Esophagus muscularis mucosa (tissue), 4 donors: ENCODE data around the gene HOXA9. TPM values are rescaled to one million over a fixed set of nuclear protein-coding genes. Genes with fewer than 3 reads are reported as not detected.

Experiments used
- DNase-seq: peaks from one replicate; pipeline ENCODE4 v3.0.0-alpha.2; 2017; ENCODE audit errors: extremely low spot score
- H3K27ac ChIP-seq, 4 donors: fragments of 200-600 bp; sonication (generic); replicated peaks in 1 of 4; 1 replicate in 3 of 4; 2 replicates in 1 of 4; pipeline ENCODE4 v1.5.1; 2016 to 2019; ENCODE audit warnings: mild to moderate bottlenecking in 1 of 4
- H3K27me3 ChIP-seq, 4 donors: fragments of 200-600 bp; sonication (generic); one replicate each; pipeline versions ENCODE4 v1.5.1 to v1.6.0; 2016 to 2019
- H3K36me3 ChIP-seq, 4 donors: fragments of 200-600 bp; sonication (generic); one replicate each; pipeline ENCODE4 v1.5.1; 2016 to 2019
- H3K4me1 ChIP-seq, 4 donors: fragments of 200-600 bp; sonication (generic); one replicate each; pipeline ENCODE4 v1.5.1; 2016 to 2019
- H3K4me3 ChIP-seq, 4 donors: fragments of 200-600 bp; sonication (generic); 1 replicate in 2 of 4; 2 replicates in 2 of 4; pipeline ENCODE4 v1.5.1; 2016 to 2019; ENCODE audit warnings: mild to moderate bottlenecking in 4 of 4, moderate library complexity in 1 of 4
- H3K9me3 ChIP-seq, 4 donors: fragments of 200-600 bp; sonication (generic); 1 replicate in 3 of 4; 2 replicates in 1 of 4; pipeline ENCODE4 v1.5.1; 2016 to 2019
- CTCF ChIP-seq, 3 experiments: fragments of 200-600 bp in 2 of 3; fragments of 450-650 bp in 1 of 3; sonication (generic) in 2 of 3; IDR thresholded peaks; one replicate each; pipeline ENCODE4 v1.5.1; 2017 to 2019; ENCODE audit warnings: antibody characterized with exemption in 3 of 3, mild to moderate bottlenecking in 2 of 3, moderate library complexity in 1 of 3
- EP300 ChIP-seq: sonication (generic); formaldehyde crosslinking; IDR thresholded peaks from one replicate; pipeline ENCODE4 v1.6.1; 2017; ENCODE audit warnings: antibody characterized with exemption
- POLR2A ChIP-seq: fragments of 450-650 bp; IDR thresholded peaks from one replicate; pipeline ENCODE4 v1.6.1; 2017; ENCODE audit warnings: antibody characterized with exemption, moderate library complexity, mild to moderate bottlenecking, low read depth
- POLR2AphosphoS5 ChIP-seq, 2 donors: sonication (generic); formaldehyde crosslinking; IDR thresholded peaks; one replicate each; pipeline ENCODE4 v1.6.1; 2017; ENCODE audit warnings: antibody characterized with exemption in 2 of 2
- whole genome bisulfite sequencing: methylation state at CpG from one replicate; pipeline ENCODE4 v1.1.5; 2018; 5-methylcytosine and 5-hydroxymethylcytosine counted together
- intact Hi-C: fragments of 100-400 bp; cut with DNase I; formaldehyde crosslinking; loops from one replicate; pipeline ENCODE4 v1.15.1; 2023
- total RNA-seq, 4 donors: library from RNA; depleted of rRNA; stranded (reverse); fragments of >200 nt; gene quantifications; one replicate each; pipeline versions ENCODE4 v1.1.0 to v1.2.1, GENCODE V29; 2016

Gene HOXA9
- total RNA-seq, 4 donors from 2014 or later, result 0.50 TPM; not detected in 3

- no peak for DNase-seq
- TF ChIP-seq POLR2A (no peak), POLR2AphosphoS5 (IDR thresholded peaks at IDR 0.05) (no peak), EP300 (no peak), CTCF (IDR thresholded peaks at IDR 0.05) (no peak)
- peak overlapping the region; percentile 96 to 99 (median 99) for H3K27ac ChIP-seq
- 67% methylated on average over 1 of the region's 1 CpG for WGBS
- H3K36me3 ChIP-seq, result no peaks in the 10 kb centered on the region
- peak overlapping the region; percentile 56 to 95 (median 84) for H3K4me3 ChIP-seq
- H3K4me1 ChIP-seq, result peaks cover 11 to 72% (median 61%) of the 10 kb centered on the region in 4 donors
- H3K27me3 ChIP-seq, result peaks cover 0 to 4% (median 0%) of the 10 kb centered on the region in 4 donors
- no peaks in the 10 kb centered on the region for H3K9me3 ChIP-seq
- intact Hi-C loops, result no loop called here
These were observed 26.9 kb downstream of the HOXA9 start for GRCh38 chr7:27138472-27138871.

GRCh38 chr7:27137640-27138315 is 27.6 kb downstream of the HOXA9 start:
- 58% methylated on average over 2 of the region's 2 CpGs for WGBS
- Histone ChIP-seq H3K4me3 (peak overlapping the region in 2 of 4 donors; percentile 83 to 85), H3K36me3 (no peaks in the 10 kb centered on the region), H3K27me3 (peaks cover 0 to 4% (median 0%) of the 10 kb centered on the region in 4 donors), H3K4me1 (peaks cover 6 to 79% (median 67%) of the 10 kb centered on the region in 4 donors), H3K9me3 (no peaks in the 10 kb centered on the region), H3K27ac (peak overlapping the region; percentile 96 to 99 (median 99))
- intact Hi-C loops, result no loop called here
- DNase-seq, result no peak
- TF ChIP-seq CTCF (IDR thresholded peaks at IDR 0.05) (no peak), POLR2A (no peak), EP300 (no peak), POLR2AphosphoS5 (IDR thresholded peaks at IDR 0.05) (no peak)

DNA sequence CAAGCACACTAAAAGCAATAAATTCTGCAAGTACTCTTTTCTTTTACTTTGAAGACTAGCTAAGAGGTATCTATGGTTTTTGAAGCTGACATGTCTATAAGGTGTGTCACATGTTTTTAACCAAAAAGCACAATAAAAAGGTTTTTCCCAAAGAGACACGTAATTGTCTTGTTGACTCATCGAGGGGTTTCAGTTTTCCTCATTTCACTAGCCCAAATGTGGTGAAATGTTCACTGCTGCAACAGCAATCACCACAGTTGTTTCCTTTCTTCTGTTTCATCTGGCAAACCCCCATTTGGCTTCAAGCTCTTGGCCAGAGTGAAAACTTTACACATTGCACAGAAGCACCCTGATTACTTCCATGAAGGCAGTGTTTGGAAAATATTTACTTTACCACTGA is 30.9 kb downstream of the HOXA9 start:
- Histone ChIP-seq H3K27ac (peak overlapping the region; percentile 96 to 99 (median 99)), H3K27me3 (peaks cover 0 to 4% (median 0%) of the 10 kb centered on the region in 4 donors), H3K4me3 (no peak overlapping the region), H3K9me3 (no peaks in the 10 kb centered on the region), H3K4me1 (peaks cover 0 to 83% (median 80%) of the 10 kb centered on the region in 4 donors), H3K36me3 (no peaks in the 10 kb centered on the region)
- WGBS, result 12% methylated on average over 2 of the region's 2 CpGs
- no peak for DNase-seq
- intact Hi-C loops, result loop anchor here (2.0 kb wide), 1 partner anchor 38 kb away; no protein-coding TSS in a partner anchor
- TF ChIP-seq POLR2A, result no peak
- TF ChIP-seq POLR2AphosphoS5 (IDR thresholded peaks at IDR 0.05), result peak; percentile 43 to 54

- TF ChIP-seq POLR2AphosphoS5 (IDR thresholded peaks at IDR 0.05), result no peak
- no peak for TF ChIP-seq EP300
- no peak for TF ChIP-seq CTCF (IDR thresholded peaks at IDR 0.05)
- TF ChIP-seq POLR2A, result no peak
- H3K36me3 ChIP-seq, result no peaks in the 10 kb centered on the region
- no peaks in the 10 kb centered on the region for H3K9me3 ChIP-seq
- H3K27me3 ChIP-seq, result no peaks in the 10 kb centered on the region
- no peak overlapping the region for H3K4me3 ChIP-seq
- intact Hi-C loops, result loop anchor here (2.0 kb wide), 1 partner anchor 37 kb away; no protein-coding TSS in a partner anchor
- WGBS, result 52% methylated on average over 18 of the region's 18 CpGs
- DNase-seq, result no peak
- H3K27ac ChIP-seq, result peak overlapping the region; percentile 96 to 99 (median 99)
- H3K4me1 ChIP-seq, result peaks cover 0 to 85% (median 82%) of the 10 kb centered on the region in 4 donors
These were observed 31.7 kb downstream of the HOXA9 start for GRCh38 chr7:27133409-27134231.

GRCh38 chr7:27132978-27133377 is 32.4 kb downstream of the HOXA9 start:
- H3K36me3 ChIP-seq, result no peaks in the 10 kb centered on the region
- H3K9me3 ChIP-seq, result no peaks in the 10 kb centered on the region
- no peak for DNase-seq
- H3K4me3 ChIP-seq, result no peak overlapping the region
- 51% methylated on average over 6 of the region's 6 CpGs for WGBS
- TF ChIP-seq EP300, result no peak
- no peak for TF ChIP-seq CTCF (IDR thresholded peaks at IDR 0.05)
- TF ChIP-seq POLR2AphosphoS5 (IDR thresholded peaks at IDR 0.05), result no peak
- no peak for TF ChIP-seq POLR2A
- H3K27ac ChIP-seq, result peak overlapping the region; percentile 96 to 99 (median 99)
- H3K27me3 ChIP-seq, result no peaks in the 10 kb centered on the region
- H3K4me1 ChIP-seq, result peaks cover 0 to 85% (median 82%) of the 10 kb centered on the region in 4 donors
- intact Hi-C loops, result no loop called here
